ENCODE results near the gene GSG1L.

Gene GSG1L

GRCh38 chr16:27791404-27791719 is 272.2 kb downstream of the GSG1L start:
- no peak for DNase-seq (ENCODE audit: low read depth, low spot score)

GRCh38 chr16:27790546-27791403 is 272.7 kb downstream of the GSG1L start:
- DNase-seq (ENCODE audit: low read depth, low spot score) = no peak

GRCh38 chr16:27789595-27790241 is 273.8 kb downstream of the GSG1L start:
- no peak for DNase-seq (ENCODE audit: low read depth, low spot score)

GRCh38 chr16:27789150-27789549 is 274.4 kb downstream of the GSG1L start:
- DNase-seq (ENCODE audit: low read depth, low spot score) = no peak

GRCh38 chr16:27787665-27788064 is 275.8 kb downstream of the GSG1L start:
- DNase-seq (ENCODE audit: low read depth, low spot score) = no peak

GRCh38 chr16:27786923-27787625 is 276.4 kb downstream of the GSG1L start:
- DNase-seq (ENCODE audit: low read depth, low spot score) = no peak

- DNase-seq (ENCODE audit: low read depth, low spot score) = no peak
Observed at GRCh38 chr16:27786221-27786922, 277.1 kb downstream of the GSG1L start.

- DNase-seq (ENCODE audit: low read depth, low spot score) = no peak
Observed at GRCh38 chr16:27785307-27785678, 278.2 kb downstream of the GSG1L start.

GRCh38 chr16:27784351-27785306 is 278.9 kb downstream of the GSG1L start:
- DNase-seq (ENCODE audit: low read depth, low spot score) = no peak

- DNase-seq (ENCODE audit: low read depth, low spot score) = no peak
Observed at GRCh38 chr16:27781981-27782880, 281.3 kb downstream of the GSG1L start.

- no peak for DNase-seq (ENCODE audit: low read depth, low spot score)
Observed at GRCh38 chr16:27781195-27781524, 282.4 kb downstream of the GSG1L start.

- no peak for DNase-seq (ENCODE audit: low read depth, low spot score)
Observed at GRCh38 chr16:27780468-27781194, 282.9 kb downstream of the GSG1L start.

GRCh38 chr16:27779641-27780164 is 283.8 kb downstream of the GSG1L start:
- DNase-seq (ENCODE audit: low read depth, low spot score) = peak; percentile 7

- no peak for DNase-seq (ENCODE audit: low read depth, low spot score)
Observed at GRCh38 chr16:27778926-27779570, 284.5 kb downstream of the GSG1L start.

GRCh38 chr16:27778171-27778925 is 285.2 kb downstream of the GSG1L start:
- DNase-seq (ENCODE audit: low read depth, low spot score) = no peak

GRCh38 chr16:27777527-27777926 is 286.0 kb downstream of the GSG1L start:
- no peak for DNase-seq (ENCODE audit: low read depth, low spot score)

- DNase-seq (ENCODE audit: low read depth, low spot score) = no peak
Observed at GRCh38 chr16:27776556-27777225, 286.8 kb downstream of the GSG1L start.
